ENCODE data around the gene PHC2.

Gene PHC2

GRCh38 chr1:33381977-33382376, 48.9 kb downstream of the PHC2 start:
- no peak for TF ChIP-seq CTCF (IDR thresholded peaks at IDR 0.05; ENCODE audit: low read depth, low read length)
- H3K4me3 ChIP-seq (ENCODE audit: low read depth, low read length), result no peak overlapping the region

- no peak for TF ChIP-seq CTCF (IDR thresholded peaks at IDR 0.05; ENCODE audit: low read depth, low read length)
- H3K4me3 ChIP-seq (ENCODE audit: low read depth, low read length), result no peak overlapping the region
Observed at GRCh38 chr1:33380811-33381210, 50.1 kb downstream of the PHC2 start.

- no peak for TF ChIP-seq CTCF (IDR thresholded peaks at IDR 0.05; ENCODE audit: low read depth, low read length)
- H3K4me3 ChIP-seq (ENCODE audit: low read depth, low read length), result no peak overlapping the region
Observed at GRCh38 chr1:33379631-33380354, 51.1 kb downstream of the PHC2 start.

GRCh38 chr1:33378976-33379375, 51.9 kb downstream of the PHC2 start:
- TF ChIP-seq CTCF (IDR thresholded peaks at IDR 0.05; ENCODE audit: low read depth, low read length), result no peak
- no peak overlapping the region for H3K4me3 ChIP-seq (ENCODE audit: low read depth, low read length)

GRCh38 chr1:33378524-33378923, 52.4 kb downstream of the PHC2 start:
- no peak for TF ChIP-seq CTCF (IDR thresholded peaks at IDR 0.05; ENCODE audit: low read depth, low read length)
- no peak overlapping the region for H3K4me3 ChIP-seq (ENCODE audit: low read depth, low read length)

- no peak for TF ChIP-seq CTCF (IDR thresholded peaks at IDR 0.05; ENCODE audit: low read depth, low read length)
- H3K4me3 ChIP-seq (ENCODE audit: low read depth, low read length), result no peak overlapping the region
Observed at GRCh38 chr1:33377756-33378155, 53.1 kb downstream of the PHC2 start.

- no peak overlapping the region for H3K4me3 ChIP-seq (ENCODE audit: low read depth, low read length)
- no peak for TF ChIP-seq CTCF (IDR thresholded peaks at IDR 0.05; ENCODE audit: low read depth, low read length)
Observed at GRCh38 chr1:33377013-33377412, 53.9 kb downstream of the PHC2 start.
